ENCODE results near the gene LRP1B. TPM values are rescaled to one million over a fixed set of nuclear protein-coding genes. Genes with fewer than 3 reads are reported as not detected.

LRP1B gene
- total and polyA plus RNA-seq, 2 of the 8 experiments (the other 6 are each of a cell fraction or from before 2014, with no cell fraction given), result 0.03 TPM; not detected in 1

GRCh38 chr2:142056784-142057183 is 74.0 kb downstream of the LRP1B start:
- Histone ChIP-seq H3K14ac (ENCODE audit: insufficient read length) (no peak overlapping the region), H3K56ac (replicated peaks; ENCODE audit: insufficient read length, low read depth, low read length) (no peak overlapping the region), H2BK12ac (ENCODE audit: low read depth, low read length) (no peak overlapping the region), H2BK20ac (ENCODE audit: low read length) (no peak overlapping the region), H3K23me2 (ENCODE audit: low read depth, low read length) (no peaks in the 10 kb centered on the region), H3K4me3 (ENCODE audit: extremely low read depth in 1 of 4, insufficient read depth in 2 of 4, low read depth in 3 of 4, low read length in 4 of 4) (no peak overlapping the region), H2BK15ac (ENCODE audit: low read length) (no peak overlapping the region), H4K8ac (ENCODE audit: extremely low read depth, insufficient read depth, low read length) (no peak overlapping the region), H2BK5ac (ENCODE audit: low read depth, low read length) (no peak overlapping the region), H2BK120ac (replicated peaks; ENCODE audit: low read depth, low read length) (no peak overlapping the region), H3K79me2 (ENCODE audit: control insufficient read depth in 1 of 2, insufficient read depth in 2 of 2, low read length in 2 of 2) (no peaks in the 10 kb centered on the region), H3K79me1 (ENCODE audit: low read depth, low read length) (no peaks in the 10 kb centered on the region), H3K18ac (ENCODE audit: extremely low read depth, low read length) (no peak overlapping the region), H3K4me1 (replicated peaks in 1 of 4; ENCODE audit: control insufficient read depth in 3 of 4, insufficient read depth in 4 of 4, low read length in 3 of 4) (peaks cover 2 to 4% (median 2%) of the 10 kb centered on the region in 4 experiments; a peak in 2 of 7 replicates), H3K27ac (ENCODE audit: low read depth, low read length) (no peak overlapping the region), H3K27me3 (replicated peaks in 1 of 4; ENCODE audit: control insufficient read depth in 3 of 4, extremely low read depth in 1 of 4, insufficient read depth in 3 of 4, low read length in 3 of 4) (no peaks in the 10 kb centered on the region), H4K91ac (replicated peaks; ENCODE audit: insufficient read length, low read length) (no peak overlapping the region), H3K9ac (replicated peaks in 1 of 4; ENCODE audit: extremely low read depth in 1 of 4, low read depth in 3 of 4, low read length in 3 of 4) (no peak overlapping the region), H3K23ac (ENCODE audit: insufficient read length) (no peak overlapping the region), H2AK5ac (ENCODE audit: low read depth, low read length) (no peak overlapping the region), H4K5ac (ENCODE audit: insufficient read length, low read depth, low read length) (no peak overlapping the region), H3K36me3 (ENCODE audit: control insufficient read depth in 2 of 4, insufficient read depth in 4 of 4, low read length in 3 of 4) (no peaks in the 10 kb centered on the region), H3K4me2 (ENCODE audit: insufficient read depth in 1 of 2, low read depth in 2 of 2, low read length in 2 of 2) (no peak overlapping the region), H3K4ac (replicated peaks; ENCODE audit: insufficient read length, low read depth, low read length) (no peak overlapping the region), H2AFZ (ENCODE audit: low read length) (no peak overlapping the region), H3K9me3 (ENCODE audit: insufficient read depth in 2 of 2, low read depth in 1 of 2, low read length in 1 of 2) (no peaks in the 10 kb centered on the region), H4K20me1 (replicated peaks in 1 of 2; ENCODE audit: control insufficient read depth in 1 of 2, insufficient read depth in 2 of 2, low read length in 2 of 2) (no peaks in the 10 kb centered on the region)
- WGBS, 2 experiments (ENCODE audit: extremely low coverage in 1 of 2, insufficient coverage in 1 of 2, insufficient read length in 1 of 2, insufficient replicate concordance in 2 of 2, low coverage in 1 of 2, low lambda C conversion rate in 2 of 2, missing lambda C conversion rate in 1 of 2), result 95% methylated on average over 3 of the region's 3 CpGs; no CpG with 5 or more reads in 1 of the 2 experiments
- POLR2A ChIA-PET (ENCODE audit: partially characterized antibody), result no interaction called here
- TF ChIP-seq BACH1 (IDR thresholded peaks at IDR 0.05; ENCODE audit: low read length) (no peak), CEBPB (IDR thresholded peaks at IDR 0.05; ENCODE audit: low read depth, low read length) (no peak), EGR1 (IDR thresholded peaks at IDR 0.05; ENCODE audit: borderline replicate concordance, low read depth, low read length) (no peak), POLR2A (IDR thresholded peaks at IDR 0.05; ENCODE audit: control extremely low read depth in 1 of 2, low read depth in 2 of 2, low read length in 2 of 2) (no peak), TAF1 (IDR thresholded peaks at IDR 0.05; ENCODE audit: low read depth, low read length) (no peak), MAFK (IDR thresholded peaks at IDR 0.05; ENCODE audit: low read depth, low read length) (no peak), GABPA (IDR thresholded peaks at IDR 0.05; ENCODE audit: borderline replicate concordance, insufficient read depth, low read length) (no peak), USF2 (IDR thresholded peaks at IDR 0.05; ENCODE audit: low read length) (no peak), POLR2AphosphoS5 (IDR thresholded peaks at IDR 0.05; ENCODE audit: low read depth, low read length) (no peak), SAP30 (IDR thresholded peaks at IDR 0.05; ENCODE audit: insufficient read depth, insufficient replicate concordance, low read length) (no peak), KDM5A (IDR thresholded peaks at IDR 0.05; ENCODE audit: low read length) (no peak), MAX (IDR thresholded peaks at IDR 0.05) (no peak), NANOG (IDR thresholded peaks at IDR 0.05; ENCODE audit: insufficient read depth, low read depth, low read length, poor library complexity, severe bottlenecking) (no peak)
- TF ChIP-seq, protein P1, sequence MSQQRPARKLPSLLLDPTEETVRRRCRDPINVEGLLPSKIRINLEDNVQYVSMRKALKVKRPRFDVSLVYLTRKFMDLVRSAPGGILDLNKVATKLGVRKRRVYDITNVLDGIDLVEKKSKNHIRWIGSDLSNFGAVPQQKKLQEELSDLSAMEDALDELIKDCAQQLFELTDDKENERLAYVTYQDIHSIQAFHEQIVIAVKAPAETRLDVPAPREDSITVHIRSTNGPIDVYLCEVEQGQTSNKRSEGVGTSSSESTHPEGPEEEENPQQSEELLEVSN (IDR thresholded peaks at IDR 0.05), result no peak
- CTCF ChIA-PET (ENCODE audit: partially characterized antibody), result no interaction called here
- DNase-seq (ENCODE audit: low read depth in 1 of 2, low spot score in 2 of 2) (no peak), FAIRE-seq (no peak)

Measured in H1 (cell line).